ENCODE results near the gene PDGFC.

The PDGFC gene

GRCh38 chr4:156886481-156886880 lies 85.1 kb downstream of the PDGFC start:
- ChIA-PET POLR2A (no interaction called here), CTCF (interaction anchor here (1.0 to 1.5 kb wide), 3 partner anchors 12 to 82 kb away, joined by 3 read pairs; no protein-coding TSS in a partner anchor)
- Histone ChIP-seq H3K4me3 (ENCODE audit: control insufficient read depth in 1 of 7, extremely low read depth in 1 of 7, insufficient read depth in 4 of 7, low read depth in 2 of 7, low read length in 6 of 7) (no peak overlapping the region), H3K27ac (ENCODE audit: insufficient read depth in 1 of 2, low read depth in 1 of 2, low read length in 2 of 2, poor library complexity in 1 of 2, severe bottlenecking in 2 of 2) (no peak overlapping the region), H3K27me3 (replicated peaks in 2 of 5; ENCODE audit: control insufficient read depth in 4 of 5, insufficient read depth in 5 of 5, low read length in 4 of 5) (no peaks in the 10 kb centered on the region), H3K9me3 (ENCODE audit: control extremely low read depth in 1 of 5, control insufficient read depth in 4 of 5, insufficient read depth in 2 of 5, low read depth in 1 of 5, low read length in 4 of 5) (peaks cover 0 to 8% (median 3%) of the 10 kb centered on the region in 5 experiments), H3K36me3 (ENCODE audit: control insufficient read depth in 4 of 4, insufficient read depth in 4 of 4, low read length in 3 of 4) (peaks cover 0 to 3% (median 0%) of the 10 kb centered on the region in 4 experiments), H3K4me1 (ENCODE audit: control extremely low read depth in 1 of 4, control insufficient read depth in 4 of 4, insufficient read depth in 4 of 4, low read length in 3 of 4) (no peaks in the 10 kb centered on the region)
- no peak for DNase-seq
- WGBS (ENCODE audit: insufficient coverage), result no CpG with 5 or more reads among the region's 2 CpGs

- CTCF ChIA-PET, result interaction anchor here (0.7 to 1.5 kb wide), 2 partner anchors 18 to 85 kb away, joined by 3 to 4 read pairs; no protein-coding TSS in a partner anchor
- no CpG with 5 or more reads among the region's 1 CpG for WGBS (ENCODE audit: insufficient coverage)
These were observed 86.2 kb downstream of the PDGFC start for GRCh38 chr4:156885374-156885773.

GRCh38 chr4:156884183-156884582 lies 87.4 kb downstream of the PDGFC start:
- CTCF ChIA-PET, result interaction anchor here (1.4 kb wide), 1 partner anchor 14 kb away, joined by 3 read pairs; no protein-coding TSS in a partner anchor
- H3K4me3 ChIP-seq (ENCODE audit: control insufficient read depth in 1 of 7, extremely low read depth in 1 of 7, insufficient read depth in 4 of 7, low read depth in 2 of 7, low read length in 6 of 7), result no peak overlapping the region

More at GRCh38 chr4:156885374-156885773, 86.2 kb downstream of the PDGFC start:
- H3K27ac ChIP-seq (ENCODE audit: insufficient read depth in 1 of 2, low read depth in 1 of 2, low read length in 2 of 2, poor library complexity in 1 of 2, severe bottlenecking in 2 of 2), result no peak overlapping the region
- H3K27me3 ChIP-seq (replicated peaks in 2 of 5; ENCODE audit: control insufficient read depth in 4 of 5, insufficient read depth in 5 of 5, low read length in 4 of 5), result no peaks in the 10 kb centered on the region
- H3K9me3 ChIP-seq (ENCODE audit: control extremely low read depth in 1 of 5, control insufficient read depth in 4 of 5, insufficient read depth in 2 of 5, low read depth in 1 of 5, low read length in 4 of 5), result peaks cover 0 to 8% (median 3%) of the 10 kb centered on the region in 5 experiments
- no peak for DNase-seq
- POLR2A ChIA-PET, result no interaction called here
- no peaks in the 10 kb centered on the region for H3K4me1 ChIP-seq (ENCODE audit: control extremely low read depth in 1 of 4, control insufficient read depth in 4 of 4, insufficient read depth in 4 of 4, low read length in 3 of 4)
- H3K4me3 ChIP-seq (ENCODE audit: control insufficient read depth in 1 of 7, extremely low read depth in 1 of 7, insufficient read depth in 4 of 7, low read depth in 2 of 7, low read length in 6 of 7), result no peak overlapping the region
- H3K36me3 ChIP-seq (ENCODE audit: control insufficient read depth in 4 of 4, insufficient read depth in 4 of 4, low read length in 3 of 4), result peaks cover 0 to 4% (median 1%) of the 10 kb centered on the region in 4 experiments

GRCh38 chr4:156875704-156876103 lies 95.9 kb downstream of the PDGFC start:
- DNase-seq, result no peak
- Histone ChIP-seq H3K9me3 (ENCODE audit: control extremely low read depth in 1 of 5, control insufficient read depth in 4 of 5, insufficient read depth in 2 of 5, low read depth in 1 of 5, low read length in 4 of 5) (peaks cover 0 to 1% (median 0%) of the 10 kb centered on the region in 5 experiments), H3K4me1 (ENCODE audit: control extremely low read depth in 1 of 4, control insufficient read depth in 4 of 4, insufficient read depth in 4 of 4, low read length in 3 of 4) (no peaks in the 10 kb centered on the region), H3K4me3 (ENCODE audit: control insufficient read depth in 1 of 7, extremely low read depth in 1 of 7, insufficient read depth in 4 of 7, low read depth in 2 of 7, low read length in 6 of 7) (no peak overlapping the region), H3K36me3 (ENCODE audit: control insufficient read depth in 4 of 4, insufficient read depth in 4 of 4, low read length in 3 of 4) (peaks cover 0 to 3% (median under 1%) of the 10 kb centered on the region in 4 experiments), H3K27me3 (replicated peaks in 2 of 5; ENCODE audit: control insufficient read depth in 4 of 5, insufficient read depth in 5 of 5, low read length in 4 of 5) (no peaks in the 10 kb centered on the region), H3K27ac (ENCODE audit: insufficient read depth in 1 of 2, low read depth in 1 of 2, low read length in 2 of 2, poor library complexity in 1 of 2, severe bottlenecking in 2 of 2) (no peak overlapping the region)
- 100% methylated on average over 1 of the region's 3 CpGs for WGBS (ENCODE audit: insufficient coverage)
- ChIA-PET POLR2A (no interaction called here), CTCF (no interaction called here)

More at GRCh38 chr4:156884183-156884582, 87.4 kb downstream of the PDGFC start:
- H3K36me3 ChIP-seq (ENCODE audit: control insufficient read depth in 4 of 4, insufficient read depth in 4 of 4, low read length in 3 of 4), result peaks cover 0 to 4% (median 1%) of the 10 kb centered on the region in 4 experiments
- no peak overlapping the region for H3K27ac ChIP-seq (ENCODE audit: insufficient read depth in 1 of 2, low read depth in 1 of 2, low read length in 2 of 2, poor library complexity in 1 of 2, severe bottlenecking in 2 of 2)
- POLR2A ChIA-PET, result no interaction called here
- no peak for DNase-seq
- peaks cover 0 to 8% (median 1%) of the 10 kb centered on the region in 5 experiments for H3K9me3 ChIP-seq (ENCODE audit: control extremely low read depth in 1 of 5, control insufficient read depth in 4 of 5, insufficient read depth in 2 of 5, low read depth in 1 of 5, low read length in 4 of 5)
- H3K4me1 ChIP-seq (ENCODE audit: control extremely low read depth in 1 of 4, control insufficient read depth in 4 of 4, insufficient read depth in 4 of 4, low read length in 3 of 4), result no peaks in the 10 kb centered on the region
- no peaks in the 10 kb centered on the region for H3K27me3 ChIP-seq (replicated peaks in 2 of 5; ENCODE audit: control insufficient read depth in 4 of 5, insufficient read depth in 5 of 5, low read length in 4 of 5)
- 100% methylated on average over 2 of the region's 3 CpGs for WGBS (ENCODE audit: insufficient coverage)

GRCh38 chr4:156875055-156875454 lies 96.5 kb downstream of the PDGFC start:
- Histone ChIP-seq H3K36me3 (ENCODE audit: control insufficient read depth in 4 of 4, insufficient read depth in 4 of 4, low read length in 3 of 4) (no peaks in the 10 kb centered on the region), H3K4me1 (ENCODE audit: control extremely low read depth in 1 of 4, control insufficient read depth in 4 of 4, insufficient read depth in 4 of 4, low read length in 3 of 4) (peaks cover 0 to 2% (median under 1%) of the 10 kb centered on the region in 4 experiments), H3K4me3 (ENCODE audit: control insufficient read depth in 1 of 7, extremely low read depth in 1 of 7, insufficient read depth in 4 of 7, low read depth in 2 of 7, low read length in 6 of 7) (no peak overlapping the region), H3K27ac (ENCODE audit: insufficient read depth in 1 of 2, low read depth in 1 of 2, low read length in 2 of 2, poor library complexity in 1 of 2, severe bottlenecking in 2 of 2) (no peak overlapping the region), H3K27me3 (replicated peaks in 2 of 5; ENCODE audit: control insufficient read depth in 4 of 5, insufficient read depth in 5 of 5, low read length in 4 of 5) (no peaks in the 10 kb centered on the region), H3K9me3 (ENCODE audit: control extremely low read depth in 1 of 5, control insufficient read depth in 4 of 5, insufficient read depth in 2 of 5, low read depth in 1 of 5, low read length in 4 of 5) (peaks cover 0 to 1% (median 0%) of the 10 kb centered on the region in 5 experiments)
- WGBS (ENCODE audit: insufficient coverage), result 100% methylated on average over 1 of the region's 1 CpG
- CTCF ChIA-PET, result interaction anchor here (0.6 kb wide), 1 partner anchor 41 kb away, joined by 3 read pairs; no protein-coding TSS in a partner anchor
- DNase-seq, result no peak
- POLR2A ChIA-PET, result interaction anchor here (0.6 kb wide), 1 partner anchor 166 kb away, joined by 4 read pairs; no protein-coding TSS in a partner anchor

- H3K36me3 ChIP-seq (ENCODE audit: control insufficient read depth in 4 of 4, insufficient read depth in 4 of 4, low read length in 3 of 4), result no peaks in the 10 kb centered on the region
- H3K4me3 ChIP-seq (ENCODE audit: control insufficient read depth in 1 of 7, extremely low read depth in 1 of 7, insufficient read depth in 4 of 7, low read depth in 2 of 7, low read length in 6 of 7), result no peak overlapping the region
- CTCF ChIA-PET, result interaction anchor here (0.9 to 1.5 kb wide), 5 partner anchors 13 to 111 kb away, joined by 3 to 4 read pairs (median 4); no protein-coding TSS in a partner anchor
- H3K4me1 ChIP-seq (ENCODE audit: control extremely low read depth in 1 of 4, control insufficient read depth in 4 of 4, insufficient read depth in 4 of 4, low read length in 3 of 4), result peaks cover 0 to 2% (median under 1%) of the 10 kb centered on the region in 4 experiments
- no peaks in the 10 kb centered on the region for H3K27me3 ChIP-seq (replicated peaks in 2 of 5; ENCODE audit: control insufficient read depth in 4 of 5, insufficient read depth in 5 of 5, low read length in 4 of 5)
- no peaks in the 10 kb centered on the region for H3K9me3 ChIP-seq (ENCODE audit: control extremely low read depth in 1 of 5, control insufficient read depth in 4 of 5, insufficient read depth in 2 of 5, low read depth in 1 of 5, low read length in 4 of 5)
- H3K27ac ChIP-seq (ENCODE audit: insufficient read depth in 1 of 2, low read depth in 1 of 2, low read length in 2 of 2, poor library complexity in 1 of 2, severe bottlenecking in 2 of 2), result no peak overlapping the region
- WGBS (ENCODE audit: insufficient coverage), result 100% methylated on average over 2 of the region's 3 CpGs
- DNase-seq, result no peak
- POLR2A ChIA-PET, result no interaction called here
These were observed 97.8 kb downstream of the PDGFC start for GRCh38 chr4:156873799-156874198.

GRCh38 chr4:156870861-156871260 lies 100.7 kb downstream of the PDGFC start:
- DNase-seq, result no peak
- H3K9me3 ChIP-seq (ENCODE audit: control extremely low read depth in 1 of 5, control insufficient read depth in 4 of 5, insufficient read depth in 2 of 5, low read depth in 1 of 5, low read length in 4 of 5), result no peaks in the 10 kb centered on the region
- POLR2A ChIA-PET, result no interaction called here
- H3K36me3 ChIP-seq (ENCODE audit: control insufficient read depth in 4 of 4, insufficient read depth in 4 of 4, low read length in 3 of 4), result no peaks in the 10 kb centered on the region
- CTCF ChIA-PET, result no interaction called here
- peaks cover 0 to 2% (median under 1%) of the 10 kb centered on the region in 4 experiments for H3K4me1 ChIP-seq (ENCODE audit: control extremely low read depth in 1 of 4, control insufficient read depth in 4 of 4, insufficient read depth in 4 of 4, low read length in 3 of 4)
- no peak overlapping the region for H3K27ac ChIP-seq (ENCODE audit: insufficient read depth in 1 of 2, low read depth in 1 of 2, low read length in 2 of 2, poor library complexity in 1 of 2, severe bottlenecking in 2 of 2)
- H3K27me3 ChIP-seq (replicated peaks in 2 of 5; ENCODE audit: control insufficient read depth in 4 of 5, insufficient read depth in 5 of 5, low read length in 4 of 5), result no peaks in the 10 kb centered on the region
- 100% methylated on average over 1 of the region's 3 CpGs for WGBS (ENCODE audit: insufficient coverage)
- H3K4me3 ChIP-seq (ENCODE audit: control insufficient read depth in 1 of 7, extremely low read depth in 1 of 7, insufficient read depth in 4 of 7, low read depth in 2 of 7, low read length in 6 of 7), result no peak overlapping the region

Data from common myeloid progenitor, CD34-positive (primary cell).